Mucosa of descending colon (tissue), 3 donors: ENCODE results near the gene ASCL2. TPM values are rescaled to one million over a fixed set of nuclear protein-coding genes. Genes with fewer than 3 reads are reported as not detected.
A peak's percentile ranks its signal among the peaks of the same experiment; 100 is the strongest.

ENCODE experiments used
- ATAC-seq: fragments of 200-7000 bp; cut with Tn5 transposase; one replicate; pipeline ENCODE4 v1.9.1; 2020; ENCODE audit warnings: mild to moderate bottlenecking, moderate library complexity
- DNase-seq, 3 donors: peaks; one replicate each; pipeline ENCODE4 v3.0.0-alpha.2; 2020
- H3K36me3 ChIP-seq: fragments of 200-600 bp; one replicate; pipeline ENCODE4 v1.8.0; 2021; ENCODE audit warnings: low read depth, mild to moderate bottlenecking
- H3K4me1 ChIP-seq: fragments of 200-600 bp; one replicate; pipeline ENCODE4 v1.8.0; 2021; ENCODE audit warnings: low read depth, mild to moderate bottlenecking
- H3K4me3 ChIP-seq: fragments of 200-600 bp; one replicate; pipeline ENCODE4 v1.8.0; 2021; ENCODE audit warnings: mild to moderate bottlenecking
- H3K9me3 ChIP-seq: fragments of 200-600 bp; one replicate; pipeline ENCODE4 v1.8.0; 2021; ENCODE audit warnings: mild to moderate bottlenecking
- CTCF ChIP-seq: fragments of 200-600 bp; IDR thresholded peaks from one replicate; pipeline ENCODE4 v1.8.0; 2022; ENCODE audit warnings: antibody characterized with exemption, mild to moderate bottlenecking
- intact Hi-C, 2 donors: fragments of 100-400 bp; cut with DNase I in 1 of 2; cut with micrococcal nuclease in 1 of 2; formaldehyde crosslinking; loops; one replicate each; pipeline versions ENCODE4 v1.11.0 to v1.11.1; 2022; cut with DNase I, micrococcal nuclease
- total RNA-seq, 3 donors: library from RNA; stranded (reverse); fragmentation: NEBNext Ultra II Directional in 2 of 3; extraction: Animal tissue kit (Norgen Biotek cat#: 25700) in 2 of 3; gene quantifications; one replicate each; pipeline versions ENCODE4 v1.2.1 to v1.2.4, GENCODE V29; 2021 to 2023
- donor health status: DM: no; HTN: no; CAD: no; lungs with moderate emphysema.
- donor health status: DM: no; HTN: no; CAD: no.
- donor health status: DM: no; HTN: yes; CAD: no.

The ASCL2 gene
- total RNA-seq, 3 donors from 2014 or later = 2.6 to 8.4 (median 8.1) TPM

DNA sequence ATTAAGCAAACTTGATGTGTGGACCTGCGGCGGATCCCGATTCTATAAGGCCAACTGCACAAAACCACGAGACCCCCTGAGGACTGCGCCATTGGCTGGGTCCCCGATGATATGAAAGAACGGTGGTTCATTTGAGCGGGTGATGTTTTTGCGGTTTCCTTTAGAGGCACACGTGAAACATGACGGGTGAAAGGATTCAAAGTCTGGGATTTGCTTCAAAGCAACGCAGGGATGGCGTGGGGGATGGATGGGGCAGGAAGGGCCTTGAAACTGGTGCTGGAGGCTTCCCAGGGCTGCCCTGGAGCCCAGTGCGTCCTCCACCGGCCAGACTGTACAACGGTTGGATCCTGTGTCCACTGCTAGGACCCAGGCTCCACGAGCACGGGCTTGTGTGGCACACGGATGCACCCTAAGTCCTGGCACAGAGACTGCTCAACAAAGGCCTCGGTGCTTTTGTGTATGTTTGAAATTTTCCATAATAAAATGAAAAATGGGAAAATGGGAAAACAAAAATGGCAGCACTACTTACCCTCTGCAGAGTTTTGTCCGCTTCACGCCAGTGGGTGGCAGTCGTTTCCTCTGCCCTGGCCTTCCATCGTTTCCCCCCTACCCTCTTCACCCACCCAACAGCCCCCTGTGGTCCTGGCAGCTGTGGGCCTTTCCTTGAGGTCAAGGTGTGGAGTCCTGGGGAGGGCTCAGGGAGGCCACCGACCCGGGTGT, 3.6 kb downstream of the ASCL2 start:
- intact Hi-C loops = no loop called here

GRCh38 chr11:2265854-2266585, 4.4 kb downstream of the ASCL2 start:
- intact Hi-C loops = no loop called here

More for the DNA sequence above, 3.6 kb downstream of the ASCL2 start:
- DNase-seq (peak in 2 of 3 donors; percentile 22 to 35), ATAC-seq (no peak)
- H3K9me3 ChIP-seq = no peaks in the 10 kb centered on the region
- no peak for TF ChIP-seq CTCF
- peaks cover 32% of the 10 kb centered on the region for H3K4me1 ChIP-seq
- no peak overlapping the region for H3K4me3 ChIP-seq
- H3K36me3 ChIP-seq = no peaks in the 10 kb centered on the region

DNA sequence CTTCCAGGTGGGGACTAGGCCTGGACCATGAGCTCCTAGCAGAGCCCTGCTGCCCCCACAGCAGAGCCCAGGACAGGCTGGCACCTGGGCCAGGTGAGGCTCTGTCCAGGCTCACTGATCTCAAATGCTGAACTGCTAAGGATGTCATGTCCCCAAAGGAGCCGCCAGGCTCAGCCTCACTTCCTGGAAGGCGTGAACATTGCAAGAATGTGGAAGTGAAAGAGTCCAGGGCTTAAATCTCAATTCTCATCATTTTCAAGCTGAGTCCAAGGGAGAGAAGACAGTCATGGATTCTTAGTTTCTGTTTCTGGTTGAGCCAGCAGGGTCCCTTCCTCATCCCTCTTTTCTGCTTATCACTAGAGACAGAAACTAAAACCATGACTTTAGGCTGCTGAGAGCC, 5.0 kb downstream of the ASCL2 start:
- Histone ChIP-seq H3K9me3 (no peaks in the 10 kb centered on the region), H3K4me3 (no peak overlapping the region), H3K36me3 (no peaks in the 10 kb centered on the region), H3K4me1 (peaks cover 24% of the 10 kb centered on the region)
- DNase-seq (peak in 2 of 3 donors; percentile 24 to 58), ATAC-seq (peak; percentile 5)
- intact Hi-C loops = no loop called here
- no peak for TF ChIP-seq CTCF

More at GRCh38 chr11:2265854-2266585, 4.4 kb downstream of the ASCL2 start:
- no peak for ATAC-seq
- Histone ChIP-seq H3K4me3 (no peak overlapping the region), H3K4me1 (peaks cover 30% of the 10 kb centered on the region), H3K9me3 (no peaks in the 10 kb centered on the region), H3K36me3 (no peaks in the 10 kb centered on the region)
- TF ChIP-seq CTCF = no peak
- peak in 2 of 3 donors; percentile 16 to 17 for DNase-seq

DNA sequence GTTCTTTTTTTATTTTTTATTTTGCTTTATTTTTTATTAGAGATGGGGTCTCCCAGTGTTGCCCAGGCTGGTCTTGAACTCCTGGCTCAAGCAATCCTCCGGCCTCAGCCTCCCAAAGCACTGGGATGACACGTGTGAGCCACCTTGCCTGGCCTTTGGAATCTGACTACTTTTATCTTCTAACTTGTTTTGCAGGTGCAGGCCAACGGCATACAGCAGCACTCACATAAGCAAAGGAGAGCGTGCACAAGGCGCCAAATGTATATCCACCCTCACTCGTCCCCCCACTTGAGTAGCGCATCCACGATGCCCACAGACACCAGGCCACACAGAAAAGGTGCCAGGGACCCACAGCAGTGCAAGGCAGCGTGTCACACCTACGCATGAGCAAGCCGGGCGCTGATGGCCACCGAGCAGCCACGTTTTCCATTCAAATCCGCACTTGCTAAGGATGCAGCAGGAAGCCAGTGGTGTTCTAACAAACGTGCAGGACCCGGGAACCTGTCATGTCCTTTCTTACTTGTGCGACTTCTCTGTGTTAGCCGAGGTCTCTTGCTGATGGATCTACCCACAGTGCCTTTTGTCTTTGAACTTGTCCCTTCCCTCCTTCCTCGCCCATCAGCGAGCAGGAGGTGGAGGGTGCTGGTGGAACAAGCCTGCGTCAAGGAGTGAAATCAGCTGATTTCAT, 5.9 kb downstream of the ASCL2 start:
- H3K9me3 ChIP-seq = no peaks in the 10 kb centered on the region
- TF ChIP-seq CTCF = no peak
- H3K36me3 ChIP-seq = no peaks in the 10 kb centered on the region
- ATAC-seq (no peak), DNase-seq (peak in 1 of 3 donors; percentile 34)
- intact Hi-C loops = no loop called here
- peaks cover 15% of the 10 kb centered on the region for H3K4me1 ChIP-seq
- no peak overlapping the region for H3K4me3 ChIP-seq

DNA sequence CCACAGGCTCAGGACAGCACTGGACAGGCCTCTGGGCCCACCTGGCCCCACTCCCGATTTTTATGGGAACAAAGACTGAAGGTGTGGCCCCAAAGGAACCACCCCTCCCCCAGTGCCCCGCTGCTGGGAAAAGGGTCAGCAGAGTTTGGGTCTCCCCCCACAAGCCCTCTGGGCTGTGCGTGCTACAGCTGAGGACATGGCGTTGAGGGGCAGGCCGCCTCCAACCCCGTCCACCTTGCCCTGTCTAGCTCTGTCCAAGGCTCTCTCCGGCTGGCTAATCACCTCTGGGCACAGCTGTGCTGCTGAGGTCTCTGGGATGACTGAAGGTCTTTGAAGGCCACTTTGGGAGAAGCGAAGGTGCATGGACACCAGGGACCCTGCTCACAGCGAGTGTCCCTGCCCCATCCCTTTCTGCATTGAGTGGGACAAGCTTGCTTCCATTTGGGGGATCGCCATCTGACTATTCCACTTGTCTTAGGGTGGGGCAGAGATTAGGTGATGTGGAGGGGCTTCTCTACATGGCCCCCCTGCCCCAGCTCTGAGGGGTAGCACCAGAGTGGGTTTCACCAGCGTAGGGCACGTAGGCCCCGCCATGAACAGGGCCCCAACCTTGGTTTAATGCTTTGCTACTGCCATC, 6.5 kb downstream of the ASCL2 start:
- TF ChIP-seq CTCF = no peak
- DNase-seq (no peak), ATAC-seq (no peak)
- Histone ChIP-seq H3K9me3 (no peaks in the 10 kb centered on the region), H3K4me1 (peaks cover 8% of the 10 kb centered on the region), H3K4me3 (no peak overlapping the region), H3K36me3 (no peaks in the 10 kb centered on the region)
- intact Hi-C loops = no loop called here
